ENCODE results near the gene COL8A1. TPM values are rescaled to one million over a fixed set of nuclear protein-coding genes. Genes with fewer than 3 reads are reported as not detected.

The COL8A1 gene
- total RNA-seq, 1 experiment from 2014 or later: 0.87 TPM

DNA sequence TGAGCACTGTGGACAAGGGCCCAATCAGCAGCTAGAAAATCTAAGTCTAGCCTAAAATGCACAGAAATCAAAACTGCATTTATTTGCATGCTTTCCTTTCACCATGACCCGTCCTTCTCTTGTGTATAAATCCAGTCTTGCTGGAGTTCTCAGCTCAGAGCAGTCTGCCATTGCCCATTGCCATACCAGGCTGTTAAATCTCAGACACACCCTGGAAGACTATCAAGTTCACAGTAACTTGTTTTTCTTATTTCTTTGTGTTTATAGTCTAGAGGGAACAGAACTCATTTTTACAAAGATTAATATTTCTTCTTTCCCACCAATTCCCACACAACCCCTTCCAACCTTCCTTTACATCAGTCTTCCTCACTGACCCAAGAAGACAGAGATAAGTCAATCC is 85.9 kb downstream of the COL8A1 start:
- peaks cover 3% of the 10 kb centered on the region; the same call in 1 of the 2 replicates for H3K9me3 Mint-ChIP-seq
- DNase-seq (ENCODE audit: low spot score): no peak
- no peak for ATAC-seq
- no peaks in the 10 kb centered on the region for H3K36me3 Mint-ChIP-seq
- no peak overlapping the region for H3K27ac Mint-ChIP-seq
- no peaks in the 10 kb centered on the region for H3K27me3 Mint-ChIP-seq (ENCODE audit: low read depth)
- CTCF ChIA-PET: interaction anchor here (0.5 kb wide), 1 partner anchor 949 kb away, joined by 3 read pairs; no protein-coding TSS in a partner anchor
- POLR2A ChIA-PET: interaction anchor here (0.8 kb wide), 1 partner anchor 11 kb away, joined by 3 read pairs; no protein-coding TSS in a partner anchor
- no peak for TF ChIP-seq TP53 (CRISPR knock-in tag; IDR thresholded peaks at IDR 0.05)
- no peak for TF ChIP-seq ATF1 (CRISPR knock-in tag; IDR thresholded peaks at IDR 0.05)
- no peak for TF ChIP-seq JAZF1 (CRISPR knock-in tag; IDR thresholded peaks at IDR 0.05)
- no peak for TF ChIP-seq CREB1 (CRISPR knock-in tag; IDR thresholded peaks at IDR 0.05)
- TF ChIP-seq ZNF232 (CRISPR knock-in tag; IDR thresholded peaks at IDR 0.05): no peak
- TF ChIP-seq, protein P1, sequence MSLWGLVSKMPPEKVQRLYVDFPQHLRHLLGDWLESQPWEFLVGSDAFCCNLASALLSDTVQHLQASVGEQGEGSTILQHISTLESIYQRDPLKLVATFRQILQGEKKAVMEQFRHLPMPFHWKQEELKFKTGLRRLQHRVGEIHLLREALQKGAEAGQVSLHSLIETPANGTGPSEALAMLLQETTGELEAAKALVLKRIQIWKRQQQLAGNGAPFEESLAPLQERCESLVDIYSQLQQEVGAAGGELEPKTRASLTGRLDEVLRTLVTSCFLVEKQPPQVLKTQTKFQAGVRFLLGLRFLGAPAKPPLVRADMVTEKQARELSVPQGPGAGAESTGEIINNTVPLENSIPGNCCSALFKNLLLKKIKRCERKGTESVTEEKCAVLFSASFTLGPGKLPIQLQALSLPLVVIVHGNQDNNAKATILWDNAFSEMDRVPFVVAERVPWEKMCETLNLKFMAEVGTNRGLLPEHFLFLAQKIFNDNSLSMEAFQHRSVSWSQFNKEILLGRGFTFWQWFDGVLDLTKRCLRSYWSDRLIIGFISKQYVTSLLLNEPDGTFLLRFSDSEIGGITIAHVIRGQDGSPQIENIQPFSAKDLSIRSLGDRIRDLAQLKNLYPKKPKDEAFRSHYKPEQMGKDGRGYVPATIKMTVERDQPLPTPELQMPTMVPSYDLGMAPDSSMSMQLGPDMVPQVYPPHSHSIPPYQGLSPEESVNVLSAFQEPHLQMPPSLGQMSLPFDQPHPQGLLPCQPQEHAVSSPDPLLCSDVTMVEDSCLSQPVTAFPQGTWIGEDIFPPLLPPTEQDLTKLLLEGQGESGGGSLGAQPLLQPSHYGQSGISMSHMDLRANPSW (CRISPR knock-in tag; conservative IDR thresholded peaks at IDR 0.05; ENCODE audit: low read depth): no peak
- no peak for TF ChIP-seq HMGA2 (CRISPR knock-in tag; IDR thresholded peaks at IDR 0.05)
- no peak for TF ChIP-seq ZNF671 (CRISPR knock-in tag; IDR thresholded peaks at IDR 0.05)
- TF ChIP-seq, protein P2, sequence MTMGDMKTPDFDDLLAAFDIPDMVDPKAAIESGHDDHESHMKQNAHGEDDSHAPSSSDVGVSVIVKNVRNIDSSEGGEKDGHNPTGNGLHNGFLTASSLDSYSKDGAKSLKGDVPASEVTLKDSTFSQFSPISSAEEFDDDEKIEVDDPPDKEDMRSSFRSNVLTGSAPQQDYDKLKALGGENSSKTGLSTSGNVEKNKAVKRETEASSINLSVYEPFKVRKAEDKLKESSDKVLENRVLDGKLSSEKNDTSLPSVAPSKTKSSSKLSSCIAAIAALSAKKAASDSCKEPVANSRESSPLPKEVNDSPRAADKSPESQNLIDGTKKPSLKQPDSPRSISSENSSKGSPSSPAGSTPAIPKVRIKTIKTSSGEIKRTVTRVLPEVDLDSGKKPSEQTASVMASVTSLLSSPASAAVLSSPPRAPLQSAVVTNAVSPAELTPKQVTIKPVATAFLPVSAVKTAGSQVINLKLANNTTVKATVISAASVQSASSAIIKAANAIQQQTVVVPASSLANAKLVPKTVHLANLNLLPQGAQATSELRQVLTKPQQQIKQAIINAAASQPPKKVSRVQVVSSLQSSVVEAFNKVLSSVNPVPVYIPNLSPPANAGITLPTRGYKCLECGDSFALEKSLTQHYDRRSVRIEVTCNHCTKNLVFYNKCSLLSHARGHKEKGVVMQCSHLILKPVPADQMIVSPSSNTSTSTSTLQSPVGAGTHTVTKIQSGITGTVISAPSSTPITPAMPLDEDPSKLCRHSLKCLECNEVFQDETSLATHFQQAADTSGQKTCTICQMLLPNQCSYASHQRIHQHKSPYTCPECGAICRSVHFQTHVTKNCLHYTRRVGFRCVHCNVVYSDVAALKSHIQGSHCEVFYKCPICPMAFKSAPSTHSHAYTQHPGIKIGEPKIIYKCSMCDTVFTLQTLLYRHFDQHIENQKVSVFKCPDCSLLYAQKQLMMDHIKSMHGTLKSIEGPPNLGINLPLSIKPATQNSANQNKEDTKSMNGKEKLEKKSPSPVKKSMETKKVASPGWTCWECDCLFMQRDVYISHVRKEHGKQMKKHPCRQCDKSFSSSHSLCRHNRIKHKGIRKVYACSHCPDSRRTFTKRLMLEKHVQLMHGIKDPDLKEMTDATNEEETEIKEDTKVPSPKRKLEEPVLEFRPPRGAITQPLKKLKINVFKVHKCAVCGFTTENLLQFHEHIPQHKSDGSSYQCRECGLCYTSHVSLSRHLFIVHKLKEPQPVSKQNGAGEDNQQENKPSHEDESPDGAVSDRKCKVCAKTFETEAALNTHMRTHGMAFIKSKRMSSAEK (CRISPR knock-in tag; IDR thresholded peaks at IDR 0.05; ENCODE audit: borderline replicate concordance): no peak
- no peak for TF ChIP-seq MYBL2 (CRISPR knock-in tag; IDR thresholded peaks at IDR 0.05)
- TF ChIP-seq, protein P3, sequence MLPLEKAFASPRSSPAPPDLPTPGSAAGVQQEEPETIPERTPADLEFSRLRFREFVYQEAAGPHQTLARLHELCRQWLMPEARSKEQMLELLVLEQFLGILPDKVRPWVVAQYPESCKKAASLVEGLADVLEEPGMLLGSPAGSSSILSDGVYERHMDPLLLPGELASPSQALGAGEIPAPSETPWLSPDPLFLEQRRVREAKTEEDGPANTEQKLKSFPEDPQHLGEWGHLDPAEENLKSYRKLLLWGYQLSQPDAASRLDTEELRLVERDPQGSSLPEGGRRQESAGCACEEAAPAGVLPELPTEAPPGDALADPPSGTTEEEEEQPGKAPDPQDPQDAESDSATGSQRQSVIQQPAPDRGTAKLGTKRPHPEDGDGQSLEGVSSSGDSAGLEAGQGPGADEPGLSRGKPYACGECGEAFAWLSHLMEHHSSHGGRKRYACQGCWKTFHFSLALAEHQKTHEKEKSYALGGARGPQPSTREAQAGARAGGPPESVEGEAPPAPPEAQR (CRISPR knock-in tag; IDR thresholded peaks at IDR 0.05): no peak
- TF ChIP-seq ZNF138 (CRISPR knock-in tag; conservative IDR thresholded peaks at IDR 0.05): no peak
- TF ChIP-seq KAT7 (CRISPR knock-in tag; IDR thresholded peaks at IDR 0.05; ENCODE audit: borderline replicate concordance): no peak
- no peak for TF ChIP-seq SP1 (CRISPR knock-in tag; conservative IDR thresholded peaks at IDR 0.05)
- TF ChIP-seq GTF2I (CRISPR knock-in tag; conservative IDR thresholded peaks at IDR 0.05): no peak
- no peak for TF ChIP-seq ZNF423 (CRISPR knock-in tag; IDR thresholded peaks at IDR 0.05)
- TF ChIP-seq, protein P4, sequence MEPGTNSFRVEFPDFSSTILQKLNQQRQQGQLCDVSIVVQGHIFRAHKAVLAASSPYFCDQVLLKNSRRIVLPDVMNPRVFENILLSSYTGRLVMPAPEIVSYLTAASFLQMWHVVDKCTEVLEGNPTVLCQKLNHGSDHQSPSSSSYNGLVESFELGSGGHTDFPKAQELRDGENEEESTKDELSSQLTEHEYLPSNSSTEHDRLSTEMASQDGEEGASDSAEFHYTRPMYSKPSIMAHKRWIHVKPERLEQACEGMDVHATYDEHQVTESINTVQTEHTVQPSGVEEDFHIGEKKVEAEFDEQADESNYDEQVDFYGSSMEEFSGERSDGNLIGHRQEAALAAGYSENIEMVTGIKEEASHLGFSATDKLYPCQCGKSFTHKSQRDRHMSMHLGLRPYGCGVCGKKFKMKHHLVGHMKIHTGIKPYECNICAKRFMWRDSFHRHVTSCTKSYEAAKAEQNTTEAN (CRISPR knock-in tag; IDR thresholded peaks at IDR 0.05): no peak
- TF ChIP-seq, protein P5, sequence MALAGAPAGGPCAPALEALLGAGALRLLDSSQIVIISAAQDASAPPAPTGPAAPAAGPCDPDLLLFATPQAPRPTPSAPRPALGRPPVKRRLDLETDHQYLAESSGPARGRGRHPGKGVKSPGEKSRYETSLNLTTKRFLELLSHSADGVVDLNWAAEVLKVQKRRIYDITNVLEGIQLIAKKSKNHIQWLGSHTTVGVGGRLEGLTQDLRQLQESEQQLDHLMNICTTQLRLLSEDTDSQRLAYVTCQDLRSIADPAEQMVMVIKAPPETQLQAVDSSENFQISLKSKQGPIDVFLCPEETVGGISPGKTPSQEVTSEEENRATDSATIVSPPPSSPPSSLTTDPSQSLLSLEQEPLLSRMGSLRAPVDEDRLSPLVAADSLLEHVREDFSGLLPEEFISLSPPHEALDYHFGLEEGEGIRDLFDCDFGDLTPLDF (CRISPR knock-in tag; IDR thresholded peaks at IDR 0.05): no peak
- no peak for TF ChIP-seq GABPB1 (CRISPR knock-in tag; IDR thresholded peaks at IDR 0.05)
- H3K4me1 Mint-ChIP-seq: peaks cover 15% of the 10 kb centered on the region
- H3K4me3 Mint-ChIP-seq: no peak overlapping the region

Measured in WTC11 (cell line).